HCT116 (cell line): ENCODE data around the gene DAP. TPM values are rescaled to one million over a fixed set of nuclear protein-coding genes. Genes with fewer than 3 reads are reported as not detected.

Source experiments
- ATAC-seq: fragments of 200-7000 bp; cut with Tn5 transposase; 2 replicates; pipeline ENCODE4 v1.9.1; 2020; ENCODE audit warnings: mild to moderate bottlenecking, moderate library complexity
- BruUV-seq: library from RNA; stranded (reverse); fragments of 400-500 nt; replicated peaks from 2 replicates; lab custom pipeline; 2021; lab: Mats Ljungman, UMichigan
- CTCF ChIA-PET: fragments of 300-600 bp; sonication (Branson Sonifier 250); formaldehyde crosslinking; loops from one replicate; lab custom pipeline; 2021; ENCODE audit warnings: antibody characterized with exemption; lab: Charles Lee
- POLR2A ChIA-PET: fragments of 300-600, 350-600 bp; sonication (Branson Sonifier 250); formaldehyde crosslinking; loops from one replicate; lab custom pipeline; 2021; ENCODE audit warnings: antibody characterized with exemption; lab: Charles Lee
- RAD21 ChIA-PET, 2 experiments: fragments of 300-600 bp; sonication (Branson Sonifier 250); formaldehyde crosslinking; loops; one replicate each; lab custom pipeline; 2023; ENCODE audit warnings: low total read pairs in 2 of 2; ENCODE audit not compliant: uncharacterized antibody in 2 of 2, unreplicated experiment in 2 of 2, low non-redundant PET in 1 of 2; lab: Charles Lee
- DNase-seq: peaks from one replicate; pipeline ENCODE4 v3.0.0-alpha.2; 2010; ENCODE audit warnings: low read depth, low spot score
- H2AFZ ChIP-seq: fragments of 200-600 bp; shearing (Covaris generic), sonication (generic); 2 replicates; pipeline ENCODE4 v1.6.1; 2017; ENCODE audit warnings: low read depth, mixed run types, mixed read lengths, antibody characterized with exemption, low read length; ENCODE audit not compliant: poor library complexity, severe bottlenecking
- H3K27ac ChIP-seq: 2 replicates; pipeline ENCODE4 v1.5.1; 2012; ENCODE audit warnings: low read depth, low read length
- H3K27me3 ChIP-seq: fragments of 200-600 bp; sonication (generic); 2 replicates; pipeline ENCODE4 v1.6.1; 2016; ENCODE audit warnings: mixed run types, low read length, mixed read lengths; ENCODE audit not compliant: insufficient read depth
- H3K36me3 ChIP-seq, 2 experiments: fragments of 200-500 bp in 1 of 2; fragments of 200-600 bp in 1 of 2; sonication (Bioruptor generic) in 1 of 2; sonication (generic) in 1 of 2; 2 replicates each; pipeline versions ENCODE4 v1.5.1 to v1.6.1; 2014 to 2016; ENCODE audit warnings: low read length in 2 of 2, inconsistent platforms in 1 of 2, mixed read lengths in 1 of 2, mixed run types in 1 of 2; ENCODE audit not compliant: insufficient read depth in 2 of 2, control insufficient read depth in 1 of 2
- H3K4me1 ChIP-seq, 2 experiments: fragments of 200-600 bp in 1 of 2; sonication (generic) in 1 of 2; 2 replicates each; pipeline versions ENCODE4 v1.5.1 to v1.6.1; 2012 to 2017; ENCODE audit warnings: low read length in 2 of 2, inconsistent platforms in 1 of 2, mild to moderate bottlenecking in 1 of 2, mixed read lengths in 1 of 2, mixed run types in 1 of 2, moderate library complexity in 1 of 2; ENCODE audit not compliant: insufficient read depth in 2 of 2, control insufficient read depth in 1 of 2
- H3K4me2 ChIP-seq: fragments of 200-600 bp; sonication (generic); 2 replicates; pipeline ENCODE4 v1.6.1; 2017; ENCODE audit warnings: mixed run types, low read length, mixed read lengths
- H3K4me3 ChIP-seq, 2 experiments: fragments of 200-600 bp in 1 of 2; sonication (generic) in 1 of 2; replicated peaks in 1 of 2; 2 replicates each; pipeline ENCODE4 v1.5.1; 2011 to 2016; ENCODE audit warnings: low read length in 2 of 2, control low read depth in 1 of 2, low read depth in 1 of 2, mild to moderate bottlenecking in 1 of 2, mixed read lengths in 1 of 2, mixed run types in 1 of 2
- H3K79me2 ChIP-seq: fragments of 200-600 bp; sonication (generic); 2 replicates; pipeline ENCODE4 v1.6.1; 2017; ENCODE audit warnings: mild to moderate bottlenecking, mixed run types, low read length, moderate library complexity, mixed read lengths; ENCODE audit not compliant: insufficient read depth
- H3K9ac ChIP-seq: fragments of 200-600 bp; sonication (generic); 2 replicates; pipeline ENCODE4 v1.6.1; 2016; ENCODE audit warnings: low read length, mixed read lengths
- H3K9me2 ChIP-seq: fragments of 200-600 bp; sonication (generic), shearing (Covaris generic); 2 replicates; pipeline ENCODE4 v1.6.1; 2017; ENCODE audit warnings: mixed run types, mild to moderate bottlenecking, moderate library complexity; ENCODE audit not compliant: insufficient read depth
- H3K9me3 ChIP-seq, 2 experiments: fragments of 200-500 bp in 1 of 2; fragments of 200-600 bp in 1 of 2; sonication (Bioruptor generic) in 1 of 2; sonication (generic) in 1 of 2; 2 replicates each; pipeline ENCODE4 v1.6.1; 2014 to 2017; ENCODE audit warnings: low read length in 2 of 2, mixed read lengths in 2 of 2, inconsistent platforms in 1 of 2, low read depth in 1 of 2, mild to moderate bottlenecking in 1 of 2, mixed run types in 1 of 2, moderate library complexity in 1 of 2; ENCODE audit not compliant: control insufficient read depth in 1 of 2, insufficient read depth in 1 of 2
- H4K20me1 ChIP-seq: fragments of 200-600 bp; sonication (generic), shearing (Covaris generic); 2 replicates; pipeline ENCODE4 v1.6.1; 2017; ENCODE audit warnings: mixed run types, mild to moderate bottlenecking, moderate library complexity; ENCODE audit not compliant: insufficient read depth
- CBX3 ChIP-seq: IDR thresholded peaks from 2 replicates; pipeline ENCODE4 v1.6.1; 2012; ENCODE audit warnings: low read depth
- EGR1 ChIP-seq: IDR thresholded peaks from 2 replicates; pipeline ENCODE4 v1.6.1; 2012; ENCODE audit warnings: low read depth
- EZH2 ChIP-seq: fragments of 200-600 bp; sonication (generic); IDR thresholded peaks from 2 replicates; pipeline ENCODE4 v1.6.1; 2017; ENCODE audit warnings: antibody characterized with exemption, mixed run types
- SIN3A ChIP-seq: IDR thresholded peaks from 2 replicates; pipeline ENCODE4 v1.6.1; 2012; ENCODE audit warnings: low read depth
- SRF ChIP-seq: IDR thresholded peaks from 2 replicates; pipeline ENCODE4 v1.6.1; 2012; ENCODE audit warnings: low read depth
- TCF7L2 ChIP-seq: IDR thresholded peaks from 2 replicates; pipeline ENCODE4 v1.7.0; 2011; ENCODE audit warnings: borderline replicate concordance, inconsistent platforms; ENCODE audit not compliant: insufficient read depth, insufficient read length; ENCODE audit errors: extremely low read depth
- YY1 ChIP-seq: IDR thresholded peaks from 2 replicates; pipeline ENCODE4 v1.6.1; 2011; ENCODE audit warnings: low read length, low read depth, moderate library complexity, mild to moderate bottlenecking; ENCODE audit not compliant: insufficient replicate concordance; ENCODE audit errors: extremely low read depth
- ZNF274 ChIP-seq: fragments of 200-500 bp; sonication (Bioruptor generic); IDR thresholded peaks from 2 replicates; pipeline ENCODE4 v1.6.1; 2014; ENCODE audit warnings: mild to moderate bottlenecking, low read depth, low read length, inconsistent platforms
- intact Hi-C: fragments of 100-400 bp; cut with micrococcal nuclease; formaldehyde crosslinking; loops from 2 replicates; pipeline ENCODE4 v1.10.0; 2022
- total RNA-seq: library from RNA; stranded (reverse); gene quantifications from one replicate; pipeline ENCODE4 v1.2.1, GENCODE V29; 2021; ENCODE audit not compliant: unreplicated experiment
- TF ChIP-seq, protein P1 (sequence below): IDR thresholded peaks from 2 replicates; pipeline ENCODE4 v1.6.1; 2012

The DAP gene
- total RNA-seq, 1 experiment from 2014 or later, result 59.1 TPM

DNA sequence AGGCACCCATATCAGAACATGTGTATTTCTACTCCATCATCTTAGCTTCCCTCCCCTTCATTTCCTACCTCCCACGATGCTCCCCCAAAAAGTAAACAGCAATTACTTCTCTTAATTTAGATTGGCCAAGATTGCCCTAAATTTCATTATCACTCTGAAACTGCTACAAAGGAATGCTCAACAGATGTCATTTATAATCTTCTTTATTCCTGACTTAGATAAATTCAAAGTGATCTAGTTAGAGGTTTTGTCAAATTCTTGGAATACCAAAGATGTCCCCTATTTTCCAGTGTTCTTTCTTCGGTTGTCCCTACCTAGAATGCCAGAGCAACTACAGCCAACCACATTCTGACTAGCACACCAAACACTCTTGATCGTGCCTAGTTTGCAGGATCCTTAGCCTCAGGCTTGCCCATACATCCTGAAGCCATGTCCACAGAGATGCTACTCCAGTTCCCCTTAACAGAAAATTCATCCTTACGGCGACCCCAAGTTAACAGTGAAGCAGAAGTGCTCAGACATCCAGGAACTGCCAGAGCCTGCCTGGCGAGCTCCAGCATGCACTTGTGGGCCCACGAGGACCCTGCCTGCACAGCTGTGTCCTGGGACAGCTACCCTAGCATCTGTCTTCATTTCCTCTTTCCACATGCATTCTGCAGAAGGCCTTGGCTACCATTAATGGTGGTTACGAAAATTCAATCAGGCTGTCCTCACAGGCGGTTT, 31.6 kb downstream of the DAP start:
- ATAC-seq (no peak), DNase-seq (no peak)
- BruUV-seq, result no TSS peak
- H2AFZ ChIP-seq, result no peak overlapping the region
- no peaks in the 10 kb centered on the region for H3K27me3 ChIP-seq
- H3K79me2 ChIP-seq, result peaks cover 2% of the 10 kb centered on the region; the same call in 1 of the 2 replicates
- no peaks in the 10 kb centered on the region for H3K9me2 ChIP-seq
- H4K20me1 ChIP-seq, result no peaks in the 10 kb centered on the region
- 0 out of 4 replicates have a peak, but pooled peaks cover 0 to 4% of the 10 kb centered on the region in 2 experiments for H3K36me3 ChIP-seq
- ChIA-PET CTCF (no interaction called here), RAD21 (no interaction called here)
- no peak overlapping the region for H3K4me3 ChIP-seq
- no peak overlapping the region for H3K27ac ChIP-seq
- no peak for TF ChIP-seq EZH2
- no peak for TF ChIP-seq EGR1
- TF ChIP-seq, protein P1, sequence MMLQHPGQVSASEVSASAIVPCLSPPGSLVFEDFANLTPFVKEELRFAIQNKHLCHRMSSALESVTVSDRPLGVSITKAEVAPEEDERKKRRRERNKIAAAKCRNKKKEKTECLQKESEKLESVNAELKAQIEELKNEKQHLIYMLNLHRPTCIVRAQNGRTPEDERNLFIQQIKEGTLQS, result no peak
- TF ChIP-seq SRF, result no peak
- TF ChIP-seq TCF7L2, result no peak
- no peak for TF ChIP-seq YY1
- no peak for TF ChIP-seq ZNF274
- TF ChIP-seq, all 23 proteins: peak for 0
- H3K4me1 ChIP-seq, result peaks cover 29 to 31% of the 10 kb centered on the region in 2 experiments
- POLR2A ChIA-PET, result no interaction called here
- H3K9me3 ChIP-seq, result no peaks in the 10 kb centered on the region
- intact Hi-C loops, result no loop called here
- H3K9ac ChIP-seq, result no peak overlapping the region
- H3K4me2 ChIP-seq, result no peak overlapping the region

DNA sequence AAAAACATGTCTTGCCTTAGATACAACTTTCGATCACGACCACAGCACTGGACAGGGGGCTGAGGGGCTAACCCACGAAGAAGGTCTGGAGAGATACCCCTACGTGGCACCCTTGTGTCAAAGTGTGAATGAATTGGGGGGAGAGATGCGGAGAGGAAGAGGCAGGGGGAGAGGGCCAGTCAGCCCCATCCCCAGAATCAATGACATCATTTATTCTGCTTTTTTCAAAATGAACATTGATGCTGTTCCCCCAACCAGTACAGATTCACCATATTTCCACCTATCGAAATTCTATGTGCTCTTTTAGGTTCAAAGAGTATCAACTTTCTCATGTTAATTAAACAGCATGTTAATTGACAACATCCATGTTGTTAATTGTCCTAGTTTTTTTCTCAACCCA, 32.4 kb downstream of the DAP start:
- H3K36me3 ChIP-seq, result 0 out of 4 replicates have a peak, but pooled peaks cover 0 to 4% of the 10 kb centered on the region in 2 experiments
- peaks cover 37 to 39% of the 10 kb centered on the region in 2 experiments for H3K4me1 ChIP-seq

More for the DNA sequence above, 32.4 kb downstream of the DAP start:
- Histone ChIP-seq H4K20me1 (no peaks in the 10 kb centered on the region), H3K27ac (no peak overlapping the region), H3K27me3 (no peaks in the 10 kb centered on the region), H3K9me2 (no peaks in the 10 kb centered on the region), H3K9ac (no peak overlapping the region), H3K9me3 (no peaks in the 10 kb centered on the region), H3K79me2 (peaks cover 2% of the 10 kb centered on the region; the same call in 1 of the 2 replicates), H3K4me2 (no peak overlapping the region), H3K4me3 (no peak overlapping the region), H2AFZ (no peak overlapping the region)
- DNase-seq (no peak), ATAC-seq (no peak)
- ChIA-PET CTCF (no interaction called here), RAD21 (no interaction called here), POLR2A (no interaction called here)
- BruUV-seq, result no TSS peak
- intact Hi-C loops, result no loop called here
- no peak for TF ChIP-seq SRF
- TF ChIP-seq ZNF274, result no peak
- TF ChIP-seq CBX3, result no peak
- TF ChIP-seq TCF7L2, result no peak
- TF ChIP-seq SIN3A, result no peak
